Pons (tissue), 1 donor: ENCODE data around the gene TECRL.

ENCODE experiments used
- DNase-seq: peaks from one replicate; pipeline ENCODE4 v3.0.0-alpha.2; 2016; ENCODE audit warnings: low spot score

TECRL gene

GRCh38 chr4:64409300-64409699 lies at the start of gene TECRL:
Gene TECRL (minus strand): TSS chr4:64409450. CDS start chr4:64409351, 99 bp downstream.
- DNase-seq, result no peak

DNA sequence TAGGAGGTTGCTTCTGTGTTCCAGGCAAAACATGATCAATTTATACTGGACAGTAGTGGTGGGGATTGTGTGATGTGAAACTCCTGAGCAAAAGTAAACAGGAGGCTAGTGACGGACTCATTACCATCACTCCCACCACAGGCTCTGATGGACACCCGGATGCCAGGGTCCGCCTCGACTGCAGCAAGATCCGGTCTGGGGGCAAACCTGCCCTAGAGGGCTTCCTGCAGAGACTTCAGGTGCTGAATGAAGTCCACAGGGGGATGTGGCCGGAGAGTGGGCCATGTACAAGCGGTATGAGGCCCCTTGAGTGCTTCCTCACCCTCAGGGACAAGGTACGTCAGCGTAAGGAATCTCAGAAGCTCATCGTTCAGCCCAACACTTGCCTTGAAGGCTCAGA lies 23.4 kb upstream of the TECRL start:
- no peak for DNase-seq

DNA sequence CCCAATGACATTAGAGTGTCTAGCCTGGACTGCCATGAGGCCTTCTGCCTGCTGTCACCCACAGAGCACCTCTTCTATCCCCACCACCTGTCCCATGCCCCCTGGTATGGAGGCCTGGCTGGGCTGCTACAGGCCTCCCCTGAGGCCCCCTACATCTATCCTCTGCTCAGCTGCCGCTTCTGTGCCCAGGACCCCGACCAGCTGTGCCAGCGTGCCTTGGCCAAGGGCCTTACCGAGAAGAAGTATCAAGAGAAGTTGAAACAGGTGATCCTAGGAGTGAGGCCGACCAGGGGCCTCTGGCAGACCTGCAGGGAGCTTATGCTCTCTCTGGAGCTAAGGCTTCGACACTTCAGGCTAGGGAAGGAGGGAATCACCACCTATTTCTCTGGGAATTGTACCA lies 21.7 kb upstream of the TECRL start:
- no peak for DNase-seq

GRCh38 chr4:64417974-64418373 lies 8.7 kb upstream of the TECRL start:
- peak; percentile 50 for DNase-seq

DNA sequence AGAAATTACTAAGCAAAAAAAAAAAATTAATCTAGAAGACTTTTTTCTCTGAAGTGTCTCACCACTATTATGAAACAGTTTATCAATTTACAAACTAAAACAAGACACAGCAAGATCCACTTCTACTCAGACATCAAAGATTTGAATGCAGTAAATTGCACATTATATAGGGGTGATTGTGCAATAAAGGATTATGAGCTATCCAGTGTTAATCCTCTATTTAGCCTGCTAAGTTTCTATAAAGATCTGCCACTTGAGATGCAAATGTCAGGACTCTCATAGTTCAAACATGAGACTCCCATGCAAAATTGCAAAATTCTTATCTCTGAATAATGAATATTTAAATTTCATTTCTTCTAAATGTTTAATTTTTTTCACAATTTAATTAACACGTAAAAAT lies 2.2 kb downstream of the TECRL start:
- no peak for DNase-seq

- DNase-seq, result no peak
Measured at GRCh38 chr4:64405761-64406160, 3.5 kb downstream of the TECRL start.

- DNase-seq, result no peak
Measured at GRCh38 chr4:64402684-64403083, 6.6 kb downstream of the TECRL start.

GRCh38 chr4:64399313-64400109 lies 9.7 kb downstream of the TECRL start:
- DNase-seq, result no peak

DNA sequence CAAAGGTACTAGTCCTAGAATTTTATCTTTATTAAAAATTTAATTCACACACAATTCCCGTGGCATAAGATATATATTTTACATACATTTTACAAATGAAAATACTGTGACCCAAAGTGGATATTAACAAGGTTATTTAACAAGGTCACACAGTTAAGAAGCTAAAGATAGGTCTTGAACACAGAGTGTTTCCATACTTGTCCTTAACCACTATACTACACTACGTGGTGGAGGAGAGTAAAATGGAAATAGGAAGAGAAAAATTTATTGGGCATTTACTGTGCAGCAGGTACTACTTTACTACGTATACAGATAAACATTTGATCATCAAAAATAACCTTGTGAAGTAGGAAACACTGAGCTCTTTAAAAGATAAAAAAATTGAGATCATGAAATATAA lies 14.8 kb downstream of the TECRL start:
- no peak for DNase-seq

DNA sequence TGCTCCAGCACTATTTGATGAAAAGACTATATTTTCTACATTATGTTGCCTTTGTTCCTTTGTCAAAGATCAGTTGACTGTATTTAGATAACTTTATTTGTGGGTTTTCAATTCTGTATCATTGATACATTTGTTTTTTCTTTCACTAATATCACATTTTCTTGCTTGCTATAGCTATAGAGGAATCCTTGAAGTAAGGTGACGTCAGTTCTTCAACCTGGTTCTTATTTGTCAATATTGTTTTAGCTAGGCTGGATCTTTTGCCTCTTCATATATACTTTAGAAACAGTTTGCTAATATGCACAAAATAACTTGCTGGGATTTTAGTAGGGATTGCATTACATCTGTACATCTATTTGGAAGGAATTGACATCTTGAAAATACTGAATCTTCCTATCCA lies 21.0 kb downstream of the TECRL start:
- DNase-seq, result no peak

DNA sequence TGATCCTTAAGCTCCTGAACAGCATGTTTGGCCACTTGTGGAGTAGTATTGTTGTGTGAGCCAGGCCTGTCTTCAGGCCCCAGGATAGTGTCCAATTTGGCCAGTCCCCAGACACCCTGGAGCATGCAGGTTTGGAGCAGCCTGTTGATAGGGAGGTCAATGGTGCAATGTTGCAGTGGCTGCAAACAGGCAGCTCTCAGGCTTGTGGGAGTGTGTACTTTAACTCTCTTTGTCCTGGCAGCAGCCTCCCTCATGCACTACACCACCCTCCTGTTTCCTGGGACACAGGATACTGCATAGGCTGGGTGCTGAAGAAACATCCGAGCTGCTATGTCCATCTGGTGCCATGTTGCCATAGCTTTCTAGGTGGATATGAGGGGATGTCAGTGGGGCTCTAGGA lies 24.0 kb downstream of the TECRL start:
- no peak for DNase-seq

DNA sequence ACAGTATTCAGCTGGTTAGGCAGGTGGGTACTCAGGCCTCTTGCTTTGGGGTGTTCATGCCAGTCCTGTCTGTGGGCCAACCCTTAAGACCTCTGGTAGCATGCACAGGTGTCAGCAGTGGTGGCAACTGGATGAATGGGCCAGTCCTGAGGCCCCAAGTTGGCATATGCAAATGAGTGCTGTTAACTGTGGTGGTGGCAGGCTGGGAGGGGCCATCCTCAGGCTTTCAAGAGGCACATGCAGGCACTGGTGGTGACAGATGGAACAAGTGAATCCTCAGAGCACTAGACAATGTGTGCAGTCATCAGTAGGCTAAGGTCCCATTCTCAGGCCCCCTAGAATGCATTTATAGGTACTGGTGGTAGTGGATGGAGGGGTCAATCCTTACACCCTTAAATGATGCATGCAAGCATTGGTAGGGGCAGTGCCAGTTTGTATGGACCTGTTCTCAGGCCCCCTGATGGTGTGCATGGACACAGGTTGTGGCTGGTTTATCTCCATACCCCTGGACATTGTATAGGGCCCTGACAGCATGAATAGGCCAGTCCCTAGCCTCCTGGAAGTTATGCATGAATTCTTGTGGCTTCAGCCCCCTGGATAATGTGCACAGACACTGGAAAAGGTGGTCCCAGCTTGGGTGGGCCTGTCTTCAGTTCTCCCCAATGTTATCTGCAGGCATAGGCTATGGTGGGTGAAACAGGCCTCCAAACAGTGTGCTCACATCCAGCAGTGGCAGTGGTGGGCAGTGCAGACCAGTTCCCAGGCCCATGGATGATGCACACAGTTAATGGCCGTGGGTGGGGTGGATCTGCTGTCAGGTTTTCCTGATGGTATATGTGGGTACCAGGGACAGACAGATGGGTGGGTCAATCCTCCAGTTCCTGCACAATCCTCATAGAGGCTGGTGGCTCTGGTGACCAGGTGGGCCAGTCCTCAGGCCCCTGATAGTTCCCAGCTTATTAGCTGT lies 24.7 kb downstream of the TECRL start:
- no peak for DNase-seq

DNA sequence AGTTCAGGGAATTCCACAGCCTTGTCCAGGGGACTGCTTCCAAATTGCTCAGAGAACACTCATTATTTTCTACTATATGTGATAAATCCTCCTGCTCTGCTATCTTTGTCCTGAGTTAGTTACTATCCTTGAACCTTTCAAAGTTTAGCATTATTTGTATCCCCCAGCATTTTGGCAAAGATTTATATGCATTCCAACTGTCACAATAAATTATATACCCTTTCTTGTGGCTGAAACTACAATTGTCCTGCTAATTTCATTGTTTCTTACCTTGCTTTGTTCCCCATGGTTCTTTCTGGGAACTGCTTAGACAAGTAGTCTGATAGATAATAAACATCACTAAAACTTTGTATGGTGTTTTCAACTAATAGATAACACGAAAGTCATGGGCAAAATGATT lies 40.5 kb downstream of the TECRL start:
- DNase-seq, result no peak

DNA sequence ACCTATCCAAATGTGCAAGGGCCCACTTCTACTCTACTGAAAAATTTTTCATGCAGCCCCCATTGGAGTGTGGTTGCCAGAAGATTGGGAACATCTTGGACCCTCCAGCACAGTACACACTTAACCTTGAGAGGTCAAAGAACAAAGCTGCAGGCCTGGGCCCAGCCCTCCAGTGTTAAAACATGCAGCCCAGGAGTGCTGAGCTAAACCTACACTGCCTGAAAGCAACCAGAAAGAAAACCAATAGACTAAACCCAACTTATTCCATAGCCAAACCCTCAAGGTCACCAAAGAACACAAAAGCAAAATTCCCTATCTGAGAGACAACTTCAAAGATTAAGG lies 47.9 kb downstream of the TECRL start:
- DNase-seq, result no peak

DNA sequence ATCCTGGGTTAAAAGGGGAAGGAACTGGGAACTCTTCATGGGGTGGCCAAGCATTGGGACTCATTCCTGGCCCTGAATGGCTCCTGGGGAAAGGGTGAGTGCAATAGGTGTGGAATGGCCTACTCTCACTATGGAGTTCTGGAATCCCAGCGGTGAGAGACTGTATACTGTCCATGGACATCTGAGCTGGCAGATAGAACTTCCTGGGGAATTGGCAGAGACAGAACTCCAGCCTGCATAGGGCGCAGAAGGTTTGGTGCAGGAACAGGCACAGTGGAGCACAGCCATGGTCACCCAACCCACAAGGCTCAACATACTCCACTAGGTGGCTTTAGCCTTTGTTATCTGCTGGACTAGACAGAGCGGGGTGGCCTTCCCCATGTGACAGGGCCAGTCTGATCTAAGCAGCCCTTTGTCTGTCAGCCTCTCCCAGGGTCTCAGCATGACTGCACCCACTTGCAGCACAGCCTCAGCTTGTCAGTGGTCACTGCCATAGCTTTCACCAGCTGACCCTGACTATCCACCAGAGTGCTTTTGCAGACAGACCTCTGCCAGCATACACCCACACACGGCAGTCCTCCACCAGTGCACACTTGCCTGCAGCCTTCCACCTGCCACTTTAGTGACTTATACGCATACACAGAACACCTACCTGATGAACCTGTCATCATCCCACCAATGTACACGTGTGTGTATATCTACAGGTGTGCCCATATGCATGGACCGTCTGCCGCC lies 48.4 kb downstream of the TECRL start:
- DNase-seq, result no peak

DNA sequence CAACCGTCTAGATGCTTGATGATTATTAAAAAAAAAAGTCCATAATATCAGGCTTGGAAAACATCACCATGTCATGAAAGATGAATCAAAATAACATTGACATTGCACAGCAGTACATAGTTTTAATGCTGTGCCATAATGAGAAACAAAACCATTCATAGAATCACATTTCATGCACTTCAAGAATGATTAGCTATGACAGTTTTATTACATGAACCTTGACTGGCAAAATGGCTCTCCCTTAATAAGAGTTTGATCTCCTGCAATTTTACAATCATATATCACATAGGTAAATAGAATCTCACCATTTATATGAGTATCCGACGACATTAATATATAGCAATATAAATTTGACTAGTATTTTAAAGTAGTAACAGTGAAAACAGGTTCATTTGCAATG lies 49.8 kb downstream of the TECRL start:
- no peak for DNase-seq

DNA sequence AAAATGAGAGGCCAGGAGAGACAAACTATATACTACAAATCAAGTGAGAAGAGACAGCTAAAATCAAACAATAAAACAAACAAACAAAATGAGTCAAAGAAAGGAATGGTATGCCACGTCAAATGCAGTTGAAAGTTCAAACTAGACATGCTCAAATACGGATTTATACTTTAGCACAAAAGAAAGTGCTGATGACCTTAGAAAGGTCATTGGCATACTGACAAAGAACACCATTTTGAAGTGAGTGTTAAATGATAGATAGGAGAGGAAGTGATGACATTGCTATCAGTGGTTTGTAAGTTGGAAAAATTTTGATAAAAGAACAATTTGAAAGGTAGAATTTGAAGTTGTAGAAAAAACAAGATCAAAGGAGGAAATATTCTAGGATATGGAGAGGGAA lies 55.3 kb downstream of the TECRL start:
- DNase-seq, result no peak

- DNase-seq, result no peak
Measured at GRCh38 chr4:64341711-64342110, 67.5 kb downstream of the TECRL start.

- DNase-seq, result no peak
Measured at GRCh38 chr4:64340218-64341110, 68.8 kb downstream of the TECRL start.

- DNase-seq, result no peak
Measured at GRCh38 chr4:64334964-64335363, 74.3 kb downstream of the TECRL start.

- no peak for DNase-seq
Measured at GRCh38 chr4:64330143-64330542, 79.1 kb downstream of the TECRL start.

DNA sequence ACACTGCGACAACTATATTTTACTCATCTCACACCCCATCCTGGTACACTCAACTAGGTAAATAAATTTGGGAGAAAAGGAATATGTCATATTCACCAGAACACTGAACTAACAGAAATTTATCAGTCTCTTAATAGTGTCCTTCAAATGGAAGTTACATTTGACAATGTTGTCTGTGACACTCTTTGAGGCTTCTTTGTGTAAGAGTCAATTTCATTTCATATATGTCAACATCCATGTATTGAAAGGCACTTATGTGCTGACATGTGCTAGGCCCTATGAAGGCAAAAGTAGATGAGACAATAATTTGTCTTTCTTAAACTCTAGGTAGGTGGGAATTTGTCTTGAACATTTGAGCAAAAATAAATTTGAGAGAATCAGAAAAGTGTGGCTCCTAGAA lies 82.0 kb downstream of the TECRL start:
- no peak for DNase-seq
